Panc1 (cell line): ENCODE results near the gene SLC2A3. TPM values are rescaled to one million over a fixed set of nuclear protein-coding genes. Genes with fewer than 3 reads are reported as not detected.
A peak's percentile ranks its signal among the peaks of the same experiment; 100 is the strongest.
"Not testable (repeated sequence)": the region's sequence is repeated elsewhere in the genome, so short reads cannot be mapped to it uniquely, and the experiment has no call there.

Experiments used
- ATAC-seq: fragments of 200-7000 bp; cut with Tn5 transposase; 2 replicates; pipeline ENCODE4 v1.9.1; 2020; ENCODE audit warnings: mild to moderate bottlenecking, moderate library complexity
- BruUV-seq: library from RNA; stranded (reverse); fragments of 400-500 nt; replicated peaks from 2 replicates; lab custom pipeline; 2021; lab: Mats Ljungman, UMichigan
- CTCF ChIA-PET: fragments of 300-600 bp; sonication (Branson Sonifier 250); formaldehyde crosslinking; loops from one replicate; lab custom pipeline; 2022; ENCODE audit warnings: antibody characterized with exemption; lab: Charles Lee
- POLR2A ChIA-PET: fragments of 300-600 bp; sonication (Branson Sonifier 250); formaldehyde crosslinking; loops from one replicate; lab custom pipeline; 2022; ENCODE audit warnings: antibody characterized with exemption; lab: Charles Lee
- DNase-seq: peaks from one replicate; pipeline ENCODE4 v3.0.0-alpha.2; 2010; ENCODE audit warnings: low read depth, low spot score
- H3K27ac ChIP-seq: 2 replicates; pipeline ENCODE4 v1.5.1; 2011; ENCODE audit warnings: mild to moderate bottlenecking, low read length, inconsistent platforms
- H3K27me3 ChIP-seq: fragments of 200-500 bp; sonication (Bioruptor generic); 2 replicates; pipeline ENCODE4 v1.6.0; 2014; ENCODE audit warnings: low read length, inconsistent platforms; ENCODE audit not compliant: control insufficient read depth, insufficient read depth
- H3K36me3 ChIP-seq: fragments of 200-500 bp; sonication (Bioruptor generic); 2 replicates; pipeline ENCODE4 v1.5.1; 2014; ENCODE audit warnings: inconsistent platforms, mild to moderate bottlenecking, low read length, moderate library complexity; ENCODE audit not compliant: control insufficient read depth, insufficient read depth
- H3K4me1 ChIP-seq: 2 replicates; pipeline ENCODE4 v1.5.1; 2011; ENCODE audit warnings: inconsistent platforms, mild to moderate bottlenecking, low read length, moderate library complexity; ENCODE audit not compliant: control insufficient read depth, insufficient read depth
- H3K4me3 ChIP-seq, 2 experiments: 2 replicates each; pipeline ENCODE4 v1.5.1; 2011 to 2012; ENCODE audit warnings: low read depth in 2 of 2, low read length in 2 of 2, mild to moderate bottlenecking in 2 of 2, inconsistent platforms in 1 of 2, moderate library complexity in 1 of 2
- H3K9me3 ChIP-seq: fragments of 200-500 bp; sonication (Bioruptor generic); 2 replicates; pipeline ENCODE4 v1.5.1; 2014; ENCODE audit warnings: low read depth, mild to moderate bottlenecking, inconsistent platforms, low read length, moderate library complexity; ENCODE audit not compliant: control insufficient read depth, insufficient read depth
- CTCF ChIP-seq: fragments of 450-650 bp; IDR thresholded peaks from 2 replicates; pipeline ENCODE4 v1.5.1; 2017; ENCODE audit warnings: mild to moderate bottlenecking
- POLR2AphosphoS5 ChIP-seq: IDR thresholded peaks from 2 replicates; pipeline ENCODE4 v1.6.1; 2012; ENCODE audit warnings: mild to moderate bottlenecking, low read depth, low read length, moderate library complexity
- REST ChIP-seq, 2 experiments: IDR thresholded peaks; 2 replicates each; pipeline ENCODE4 v1.6.1; 2011 to 2012; ENCODE audit warnings: low read depth in 2 of 2, control low read depth in 1 of 2, low read length in 1 of 2, mild to moderate bottlenecking in 1 of 2, moderate library complexity in 1 of 2; ENCODE audit not compliant: insufficient read depth in 1 of 2
- SIN3A ChIP-seq: IDR thresholded peaks from 2 replicates; pipeline ENCODE4 v1.6.1; 2012; ENCODE audit warnings: low read depth, mild to moderate bottlenecking, low read length, moderate library complexity, borderline replicate concordance; ENCODE audit not compliant: insufficient read depth
- TCF7L2 ChIP-seq: IDR thresholded peaks from 2 replicates; pipeline ENCODE4 v1.6.1; 2011; ENCODE audit warnings: mild to moderate bottlenecking, low read depth, low read length, inconsistent platforms
- in situ Hi-C: cut with HindIII; loops from 2 replicates; pipeline ENCODE4 v1.10.0; 2016; ENCODE audit warnings: low sequenced_read_pairs, low pct_unique_long_range_greater_than_20kb
- intact Hi-C: fragments of 100-400 bp; cut with micrococcal nuclease; formaldehyde crosslinking; loops from one replicate; pipeline ENCODE4 v1.10.0; 2022; ENCODE audit not compliant: unreplicated experiment
- total RNA-seq: library from RNA; stranded (reverse); gene quantifications from one replicate; pipeline ENCODE4 v1.2.1, GENCODE V29; 2021; ENCODE audit not compliant: unreplicated experiment

The SLC2A3 gene
- total RNA-seq, 1 experiment from 2014 or later, result 0.51 TPM

- H3K27me3 ChIP-seq, H3K9me3 ChIP-seq, H3K27ac ChIP-seq, H3K36me3 ChIP-seq, intact Hi-C loops, in situ Hi-C loops, DNase-seq, BruUV-seq, H3K4me1 ChIP-seq, H3K4me3 ChIP-seq, POLR2A ChIA-PET: not testable (repeated sequence)
- ATAC-seq, result peak; percentile 58
- CTCF ChIA-PET, result interaction anchor here (0.5 to 1.1 kb wide), 6 partner anchors 10 to 99 kb away, joined by 3 to 4 read pairs (median 4); no protein-coding TSS in a partner anchor
- TF ChIP-seq REST (IDR thresholded peaks at IDR 0.05; ENCODE audit: insufficient read depth in 1 of 2, low read depth in 2 of 2, low read length in 1 of 2), result 0 out of 4 replicates have a peak, but pooled peaks of 1 of the 2 experiments have one; percentile 32
Observed at GRCh38 chr12:7932599-7933240, 3.3 kb downstream of the SLC2A3 start.

DNA sequence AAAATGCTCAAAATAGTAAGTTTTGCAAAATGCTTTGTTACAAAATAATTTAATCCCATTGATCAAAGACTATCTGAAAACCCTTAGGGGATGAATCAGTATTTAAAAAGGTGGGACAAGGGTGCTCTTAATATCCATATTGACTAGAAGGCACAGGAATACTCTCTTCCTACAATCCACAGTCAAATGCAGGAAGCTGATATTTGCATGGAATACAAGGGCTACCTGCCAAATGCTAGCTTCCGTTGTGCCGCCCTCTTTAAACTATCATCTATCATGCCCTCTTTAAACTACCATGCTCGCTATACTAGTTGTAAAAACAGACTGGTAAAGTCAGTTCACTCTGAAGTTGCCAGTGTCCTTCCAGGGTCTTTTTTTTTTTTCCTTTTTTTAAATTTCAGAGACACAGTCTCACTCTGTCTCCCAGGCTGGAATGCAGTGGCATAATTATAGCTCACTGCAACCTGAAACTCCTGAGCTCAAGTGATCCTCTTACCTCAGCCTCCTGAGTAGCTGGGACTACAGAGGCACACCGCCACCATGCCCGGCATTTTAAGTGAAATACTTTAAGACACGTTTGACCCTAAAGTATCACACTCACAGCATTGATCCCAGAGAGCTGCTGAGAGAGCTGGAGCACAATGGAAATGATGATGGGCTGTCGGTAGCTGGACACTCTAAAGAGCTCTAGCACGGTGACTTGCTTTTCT is 6.7 kb downstream of the SLC2A3 start:
- Histone ChIP-seq H3K36me3 (no peaks in the 10 kb centered on the region), H3K4me1 (no peaks in the 10 kb centered on the region), H3K4me3 (no peak overlapping the region), H3K9me3 (no peaks in the 10 kb centered on the region), H3K27me3 (no peaks in the 10 kb centered on the region), H3K27ac (no peak overlapping the region)
- ChIA-PET CTCF (interaction anchor here (0.6 kb wide), 2 partner anchors 64 to 73 kb away, joined by 3 read pairs; no protein-coding TSS in a partner anchor), POLR2A (no interaction called here)
- no TSS peak for BruUV-seq
- DNase-seq (no peak), ATAC-seq (no peak)
- in situ Hi-C loops, result no loop called here
- intact Hi-C loops, result no loop called here
- TF ChIP-seq CTCF (no peak), TCF7L2 (no peak), SIN3A (no peak), REST (IDR thresholded peaks at IDR 0.05; ENCODE audit: insufficient read depth in 1 of 2, low read depth in 2 of 2, low read length in 1 of 2) (no peak), POLR2AphosphoS5 (no peak)
